Hepatocyte (in vitro differentiated cells): ENCODE results near the gene SMAGP. TPM values are rescaled to one million over a fixed set of nuclear protein-coding genes. Genes with fewer than 3 reads are reported as not detected.

Source experiments
- DNase-seq: peaks from one replicate; pipeline ENCODE4 v3.0.0-alpha.2; 2016; ENCODE audit warnings: low spot score
- H2AFZ ChIP-seq: fragments of 200-600 bp; sonication (generic); 2 replicates; pipeline ENCODE4 v1.6.0; 2016; ENCODE audit warnings: antibody characterized with exemption, mild to moderate bottlenecking
- H3K27ac ChIP-seq: fragments of 200-600 bp; sonication (generic); 2 replicates; pipeline ENCODE4 v1.5.1; 2016; ENCODE audit warnings: mild to moderate bottlenecking
- H3K27me3 ChIP-seq: fragments of 200-600 bp; sonication (generic); 2 replicates; pipeline ENCODE4 v1.6.1; 2016
- H3K36me3 ChIP-seq: fragments of 200-600 bp; sonication (generic); replicated peaks from 2 replicates; pipeline ENCODE4 v1.5.1; 2016; ENCODE audit warnings: low read depth; ENCODE audit not compliant: insufficient read depth
- H3K4me1 ChIP-seq: fragments of 200-600 bp; sonication (generic); 2 replicates; pipeline ENCODE4 v1.5.1; 2016; ENCODE audit warnings: mild to moderate bottlenecking, moderate library complexity; ENCODE audit not compliant: insufficient read depth
- H3K4me2 ChIP-seq: fragments of 200-600 bp; sonication (generic); 2 replicates; pipeline ENCODE4 v1.6.0; 2016
- H3K4me3 ChIP-seq: fragments of 200-600 bp; sonication (generic); 2 replicates; pipeline ENCODE4 v1.5.1; 2016; ENCODE audit warnings: mild to moderate bottlenecking
- H3K79me2 ChIP-seq: fragments of 200-600 bp; sonication (generic); 2 replicates; pipeline ENCODE4 v1.6.0; 2017; ENCODE audit warnings: mild to moderate bottlenecking
- H3K9me2 ChIP-seq: fragments of 200-600 bp; sonication (generic); replicated peaks from 2 replicates; pipeline ENCODE4 v1.6.0; 2017; ENCODE audit warnings: mild to moderate bottlenecking; ENCODE audit not compliant: insufficient read depth
- H3K9me3 ChIP-seq: fragments of 200-600 bp; sonication (generic); 2 replicates; pipeline ENCODE4 v1.5.1; 2016; ENCODE audit warnings: low read depth, mild to moderate bottlenecking
- H4K20me1 ChIP-seq: fragments of 200-600 bp; sonication (generic); 2 replicates; pipeline ENCODE4 v1.6.0; 2016; ENCODE audit warnings: mild to moderate bottlenecking; ENCODE audit not compliant: insufficient read depth, poor library complexity, severe bottlenecking
- CTCF ChIP-seq: fragments of 200-600 bp; sonication (generic); IDR thresholded peaks from 2 replicates; pipeline ENCODE4 v1.5.1; 2016; ENCODE audit warnings: antibody characterized with exemption, mild to moderate bottlenecking; ENCODE audit not compliant: poor library complexity
- EZH2 ChIP-seq: fragments of 200-600 bp; sonication (generic); IDR thresholded peaks from 2 replicates; pipeline ENCODE4 v1.6.1; 2016; ENCODE audit warnings: antibody characterized with exemption, mild to moderate bottlenecking, borderline replicate concordance
- EZH2phosphoT487 ChIP-seq: fragments of 200-600 bp; sonication (generic); IDR thresholded peaks from one replicate; pipeline ENCODE4 v1.6.1; 2018; ENCODE audit warnings: antibody characterized with exemption, mild to moderate bottlenecking, low read depth, moderate library complexity; ENCODE audit not compliant: unreplicated experiment, severe bottlenecking
- WGBS: methylation state at CpG from one replicate; pipeline ENCODE4 v1.1.6; 2016; ENCODE audit warnings: low lambda C conversion rate; ENCODE audit errors: missing lambda C conversion rate; 5-methylcytosine and 5-hydroxymethylcytosine counted together
- polyA plus RNA-seq: library from polyadenylated mRNA; unstranded; fragments of >200 nt; fragmentation: Nextera tagmentation; extraction: Ambion mirVana; gene quantifications from 2 replicates; pipeline ENCODE4 v1.2.1, GENCODE V29; 2016
- total RNA-seq: library from RNA; depleted of rRNA; stranded (reverse); fragments of >200 nt; gene quantifications from 2 replicates; pipeline ENCODE4 v1.2.3, GENCODE V29; 2014

The SMAGP gene
- total and polyA plus RNA-seq, 2 experiments from 2014 or later = 16.5 to 28.3 TPM

GRCh38 chr12:51270951-51271518 is 820 bp upstream of the SMAGP start:
- no peaks in the 10 kb centered on the region for H3K9me3 ChIP-seq
- no peaks in the 10 kb centered on the region for H3K36me3 ChIP-seq
- H3K9me2 ChIP-seq = no peaks in the 10 kb centered on the region
- H3K79me2 ChIP-seq = peaks cover 10% of the 10 kb centered on the region
- WGBS = 48% methylated on average over 9 of the region's 9 CpGs
- H4K20me1 ChIP-seq = no peaks in the 10 kb centered on the region
- H3K4me3 ChIP-seq = peak overlapping the region; percentile 48
- TF ChIP-seq CTCF (no peak), EZH2phosphoT487 (no peak)
- DNase-seq = peak; percentile 47
- H3K4me1 ChIP-seq = peaks cover 10% of the 10 kb centered on the region
- H3K4me2 ChIP-seq = peak overlapping the region; percentile 84
- H2AFZ ChIP-seq = peak overlapping the region; percentile 80
- peak overlapping the region; percentile 95 for H3K27ac ChIP-seq
- H3K27me3 ChIP-seq = no peaks in the 10 kb centered on the region

GRCh38 chr12:51269174-51270066 is 795 bp downstream of the SMAGP start:
- 14% methylated on average over 28 of the region's 59 CpGs for WGBS
- peak overlapping the region; percentile 48 for H3K4me3 ChIP-seq
- peak; percentile 85 for DNase-seq

GRCh38 chr12:51265024-51265423 is 5.2 kb downstream of the SMAGP start:
- Histone ChIP-seq H2AFZ (no peak overlapping the region), H3K4me3 (no peak overlapping the region), H3K9me2 (no peaks in the 10 kb centered on the region), H3K36me3 (no peaks in the 10 kb centered on the region), H3K4me2 (no peak overlapping the region), H3K9me3 (no peaks in the 10 kb centered on the region), H3K4me1 (no peaks in the 10 kb centered on the region), H3K27me3 (no peaks in the 10 kb centered on the region), H3K27ac (no peak overlapping the region), H3K79me2 (peaks cover 17% of the 10 kb centered on the region), H4K20me1 (no peaks in the 10 kb centered on the region)
- DNase-seq = no peak
- no peak for TF ChIP-seq CTCF
- TF ChIP-seq EZH2 = no peak
- TF ChIP-seq EZH2phosphoT487 = no peak

More at GRCh38 chr12:51269174-51270066, 795 bp downstream of the SMAGP start:
- no peaks in the 10 kb centered on the region for H3K9me3 ChIP-seq
- H3K27me3 ChIP-seq = no peaks in the 10 kb centered on the region
- H3K79me2 ChIP-seq = peaks cover 13% of the 10 kb centered on the region
- no peaks in the 10 kb centered on the region for H3K36me3 ChIP-seq
- H3K9me2 ChIP-seq = no peaks in the 10 kb centered on the region
- peak overlapping the region; percentile 80 for H2AFZ ChIP-seq
- no peaks in the 10 kb centered on the region for H3K4me1 ChIP-seq
- H3K4me2 ChIP-seq = peak overlapping the region; percentile 84
- H4K20me1 ChIP-seq = no peaks in the 10 kb centered on the region
- no peak for TF ChIP-seq EZH2phosphoT487
- TF ChIP-seq CTCF = peak; percentile 54
- peak overlapping the region; percentile 95 for H3K27ac ChIP-seq
